Peyer's patch (tissue), 4 donors: ENCODE data around the gene EBF4.

Source experiments
- POLR2A ChIP-seq, 2 donors: fragments of 450-650 bp; IDR thresholded peaks; one replicate each; pipeline ENCODE4 v1.5.1; 2017; ENCODE audit warnings: antibody characterized with exemption in 2 of 2, mild to moderate bottlenecking in 2 of 2, moderate library complexity in 2 of 2
- TF ChIP-seq, protein P1 (sequence below), 6 experiments: fragments of 450-650 bp in 4 of 6; fragments of 200-600 bp in 2 of 6; sonication (generic) in 1 of 6; IDR thresholded peaks; one replicate each; pipeline ENCODE4 v1.5.1; 2017 to 2019; ENCODE audit warnings: antibody characterized with exemption in 6 of 6, mild to moderate bottlenecking in 3 of 6, moderate library complexity in 1 of 6

- TF ChIP-seq, protein P1, sequence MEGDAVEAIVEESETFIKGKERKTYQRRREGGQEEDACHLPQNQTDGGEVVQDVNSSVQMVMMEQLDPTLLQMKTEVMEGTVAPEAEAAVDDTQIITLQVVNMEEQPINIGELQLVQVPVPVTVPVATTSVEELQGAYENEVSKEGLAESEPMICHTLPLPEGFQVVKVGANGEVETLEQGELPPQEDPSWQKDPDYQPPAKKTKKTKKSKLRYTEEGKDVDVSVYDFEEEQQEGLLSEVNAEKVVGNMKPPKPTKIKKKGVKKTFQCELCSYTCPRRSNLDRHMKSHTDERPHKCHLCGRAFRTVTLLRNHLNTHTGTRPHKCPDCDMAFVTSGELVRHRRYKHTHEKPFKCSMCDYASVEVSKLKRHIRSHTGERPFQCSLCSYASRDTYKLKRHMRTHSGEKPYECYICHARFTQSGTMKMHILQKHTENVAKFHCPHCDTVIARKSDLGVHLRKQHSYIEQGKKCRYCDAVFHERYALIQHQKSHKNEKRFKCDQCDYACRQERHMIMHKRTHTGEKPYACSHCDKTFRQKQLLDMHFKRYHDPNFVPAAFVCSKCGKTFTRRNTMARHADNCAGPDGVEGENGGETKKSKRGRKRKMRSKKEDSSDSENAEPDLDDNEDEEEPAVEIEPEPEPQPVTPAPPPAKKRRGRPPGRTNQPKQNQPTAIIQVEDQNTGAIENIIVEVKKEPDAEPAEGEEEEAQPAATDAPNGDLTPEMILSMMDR (IDR thresholded peaks at IDR 0.05) = no peak
- no peak for TF ChIP-seq POLR2A (IDR thresholded peaks at IDR 0.05)
These were observed 42.3 kb downstream of the EBF4 start for GRCh38 chr20:2734899-2735298.
